ENCODE results near the gene R3HCC1L. TPM values are rescaled to one million over a fixed set of nuclear protein-coding genes. Genes with fewer than 3 reads are reported as not detected.

The R3HCC1L gene
- total and polyA plus RNA-seq, 2 of the 4 experiments (the other 2 are of a cell fraction) = 8.3 to 14.7 TPM

- Histone ChIP-seq H3K18ac (ENCODE audit: low read depth, low read length) (no peak overlapping the region), H3K27ac (ENCODE audit: insufficient read depth, low read length) (no peak overlapping the region), H3K36me3 (ENCODE audit: control insufficient read depth, insufficient read depth, low read length) (peaks cover 7% of the 10 kb centered on the region), H3K79me1 (ENCODE audit: low read depth in 1 of 2, low read length in 2 of 2) (peaks cover 11 to 35% of the 10 kb centered on the region in 2 experiments), H3K9ac (ENCODE audit: low read depth, low read length) (no peak overlapping the region), H2AK9ac (replicated peaks; ENCODE audit: low read depth, low read length, poor library complexity) (no peak overlapping the region), H3K14ac (replicated peaks; ENCODE audit: low read depth, low read length) (no peak overlapping the region), H3K9me1 (ENCODE audit: insufficient read depth, low read length) (no peaks in the 10 kb centered on the region), H2AFZ (replicated peaks; ENCODE audit: low read length, poor library complexity) (no peak overlapping the region), H3K9me3 (ENCODE audit: control insufficient read depth, insufficient read depth, low read length) (no peaks in the 10 kb centered on the region), H3K27me3 (ENCODE audit: control insufficient read depth, insufficient read depth, low read length) (no peaks in the 10 kb centered on the region), H3K4me2 (ENCODE audit: low read depth, low read length) (no peak overlapping the region; the same call in 1 of the 2 replicates), H4K8ac (ENCODE audit: low read depth in 2 of 2, low read length in 2 of 2) (no peak overlapping the region), H4K91ac (ENCODE audit: insufficient read depth, low read depth, low read length) (no peak overlapping the region), H3K4me3 (ENCODE audit: insufficient read depth, low read depth, low read length) (no peak overlapping the region), H3K4ac (ENCODE audit: low read depth, low read length) (no peak overlapping the region), H2BK20ac (ENCODE audit: low read depth, low read length) (no peak overlapping the region), H4K5ac (ENCODE audit: low read depth, low read length) (no peak overlapping the region), H4K20me1 (ENCODE audit: insufficient read depth, low read length) (no peaks in the 10 kb centered on the region), H2AK5ac (ENCODE audit: low read depth, low read length) (no peak overlapping the region), H2BK5ac (ENCODE audit: low read depth, low read length, poor library complexity, severe bottlenecking) (peak overlapping the region; percentile 14), H3K4me1 (ENCODE audit: control insufficient read depth, insufficient read depth, low read length) (peaks cover 4% of the 10 kb centered on the region; the same call in 1 of the 2 replicates), H2BK15ac (ENCODE audit: low read depth, low read length) (no peak overlapping the region), H2BK120ac (ENCODE audit: low read depth, low read length) (no peak overlapping the region), H3K56ac (ENCODE audit: extremely low read depth, insufficient read depth, low read length) (no peak overlapping the region), H3K23ac (ENCODE audit: low read depth, low read length) (no peak overlapping the region; the same call in 1 of the 2 replicates)
- peak; percentile 69 for DNase-seq
- WGBS, 2 experiments (ENCODE audit: extremely low coverage in 2 of 2, insufficient read length in 1 of 2) = no CpG with 5 or more reads among the region's 1 CpG
- BruUV-seq (replicated peaks) = no TSS peak
- in situ Hi-C loops (cut with MboI; ENCODE audit: low sequenced_read_pairs) = no loop called here
- dilution Hi-C loops (cut with HindIII; ENCODE audit: low sequenced_read_pairs, unreplicated experiment) = no loop called here
- intact Hi-C loops (cut with micrococcal nuclease) = no loop called here
- ChIA-PET CTCF (interaction anchor here (0.5 to 0.8 kb wide), 2 partner anchors 17 to 207 kb away, joined by 3 read pairs; no protein-coding TSS in a partner anchor), POLR2A (ENCODE audit: unreplicated experiment) (no interaction called here)
- TF ChIP-seq MAFK (IDR thresholded peaks at IDR 0.05; ENCODE audit: low read depth, low read length) = no peak
- TF ChIP-seq RAD21 (IDR thresholded peaks at IDR 0.05; ENCODE audit: low read length) = no peak
- TF ChIP-seq USF2 (IDR thresholded peaks at IDR 0.05; ENCODE audit: low read depth, low read length) = no peak
- TF ChIP-seq POLR2A (IDR thresholded peaks at IDR 0.05; ENCODE audit: low read depth, low read length) = no peak
- TF ChIP-seq CHD1 (IDR thresholded peaks at IDR 0.05; ENCODE audit: low read depth, low read length) = no peak
- TF ChIP-seq NFE2L2 (IDR thresholded peaks at IDR 0.05; ENCODE audit: low read depth, low read length) = no peak
- TF ChIP-seq CEBPB (IDR thresholded peaks at IDR 0.05; ENCODE audit: low read depth, low read length) = no peak
- TF ChIP-seq CTCF (conservative IDR thresholded peaks at IDR 0.05; ENCODE audit: low read depth, low read length) = no peak
- peak; percentile 51; the same call in 1 of the 2 replicates for ATAC-seq (ENCODE audit: low read depth)
Observed at GRCh38 chr10:98186681-98187080, 52.2 kb downstream of the R3HCC1L start.
